ENCODE measurements around the gene UBE2U. TPM values are rescaled to one million over a fixed set of nuclear protein-coding genes. Genes with fewer than 3 reads are reported as not detected.

Gene UBE2U
- total RNA-seq, 4 donors from 2014 or later: not detected

GRCh38 chr1:64290420-64290819 lies 87.0 kb downstream of the UBE2U start:
- DNase-seq (ENCODE audit: low spot score) (no peak), ATAC-seq (ENCODE audit: low FRiP score) (no peak)
- no peak for TF ChIP-seq CTCF (IDR thresholded peaks at IDR 0.05)

DNA sequence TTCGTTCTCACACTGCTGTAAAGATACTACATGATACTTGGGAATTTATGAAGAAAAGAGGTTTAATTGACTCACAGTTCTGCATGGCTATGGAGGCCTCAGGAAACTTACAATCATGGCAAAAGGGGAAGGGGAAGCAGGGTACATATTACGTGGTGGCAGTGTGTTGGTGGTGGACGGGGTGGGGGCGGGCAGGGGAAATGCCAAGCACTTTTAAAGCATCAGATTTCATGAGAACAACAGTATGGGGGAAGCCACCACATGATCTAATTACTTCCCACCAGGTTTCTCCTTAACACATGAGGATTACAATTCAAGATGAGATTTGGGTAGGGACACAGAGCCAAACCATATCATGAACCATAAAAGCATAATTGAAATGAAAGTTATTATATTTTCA lies 88.5 kb downstream of the UBE2U start:
- no peak for TF ChIP-seq CTCF (IDR thresholded peaks at IDR 0.05)
- ATAC-seq (ENCODE audit: low FRiP score): no peak
- no peak for DNase-seq (ENCODE audit: low spot score)

- DNase-seq (ENCODE audit: low spot score): no peak
- no peak for TF ChIP-seq CTCF (IDR thresholded peaks at IDR 0.05)
- no peak for ATAC-seq (ENCODE audit: low FRiP score)
These were observed 89.0 kb downstream of the UBE2U start for GRCh38 chr1:64292399-64292798.

- no peak for TF ChIP-seq CTCF (IDR thresholded peaks at IDR 0.05)
These were observed 90.4 kb downstream of the UBE2U start for GRCh38 chr1:64293820-64294219.

DNA sequence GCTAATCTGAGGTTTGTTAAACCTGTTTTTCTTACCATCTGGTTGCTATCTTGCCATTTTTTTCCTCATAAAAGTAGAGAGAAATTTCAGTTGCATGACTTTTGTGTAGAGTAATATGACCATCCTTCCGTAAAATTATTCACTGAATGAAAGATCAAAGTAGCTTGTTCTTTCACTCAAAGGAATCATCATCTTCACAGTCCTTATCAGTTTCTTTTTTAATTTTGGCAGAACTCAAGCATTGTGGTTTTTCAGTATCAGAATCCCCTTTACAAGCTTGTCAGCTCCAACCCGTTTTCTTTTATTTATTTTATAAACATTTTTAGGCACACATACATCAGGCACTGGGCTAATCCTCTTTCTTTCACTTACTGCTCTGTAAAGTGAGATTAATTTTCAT lies 91.7 kb downstream of the UBE2U start:
- TF ChIP-seq CTCF (IDR thresholded peaks at IDR 0.05): no peak
- ATAC-seq (ENCODE audit: low FRiP score) (no peak), DNase-seq (ENCODE audit: low spot score) (no peak)

More at GRCh38 chr1:64293820-64294219, 90.4 kb downstream of the UBE2U start:
- DNase-seq (ENCODE audit: low spot score) (no peak), ATAC-seq (ENCODE audit: low FRiP score) (no peak)

DNA sequence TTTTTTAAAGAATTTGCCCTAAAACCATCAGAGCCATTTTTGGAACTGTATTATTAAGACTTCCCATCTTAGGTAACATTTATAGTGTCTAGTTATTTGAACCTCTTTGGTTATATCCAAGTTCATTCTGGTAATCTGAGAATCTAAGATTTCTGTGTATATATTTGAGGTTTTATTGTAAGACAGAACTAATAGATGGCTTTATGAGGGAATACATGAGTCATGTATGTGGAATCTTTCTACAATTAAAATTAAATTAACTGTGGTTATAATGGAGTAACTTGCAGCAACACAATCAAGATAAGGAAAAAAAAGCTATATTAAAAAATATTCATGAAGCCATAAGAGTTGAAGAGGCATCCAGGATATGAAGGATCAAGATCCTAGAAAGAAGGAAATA lies 92.1 kb downstream of the UBE2U start:
- no peak for ATAC-seq (ENCODE audit: low FRiP score)
- no peak for TF ChIP-seq CTCF (IDR thresholded peaks at IDR 0.05)
- no peak for DNase-seq (ENCODE audit: low spot score)

DNA sequence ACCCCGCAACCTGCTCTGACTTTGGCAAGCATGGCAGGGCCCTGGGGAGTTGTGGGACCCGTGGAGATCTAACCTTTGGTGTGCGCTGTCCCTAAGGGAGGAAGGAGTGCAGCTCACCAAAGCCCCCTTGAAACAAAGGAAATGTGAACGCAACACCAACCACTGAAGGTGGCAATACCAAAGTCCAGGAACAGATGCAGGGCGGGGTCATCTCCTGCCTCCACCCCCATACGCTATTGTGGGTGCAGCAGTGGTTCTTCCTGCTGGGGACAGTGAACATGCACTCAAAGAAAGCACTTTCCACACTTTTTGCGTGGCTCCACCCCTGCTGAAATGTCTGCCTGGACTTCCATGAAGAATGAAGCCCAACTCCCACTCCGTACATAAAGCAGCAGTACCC lies 93.0 kb downstream of the UBE2U start:
- no peak for TF ChIP-seq CTCF (IDR thresholded peaks at IDR 0.05)
- ATAC-seq (ENCODE audit: low FRiP score) (no peak), DNase-seq (ENCODE audit: low spot score) (no peak)
